Esophagus squamous epithelium (tissue), 4 donors: ENCODE measurements around the gene HYCC1.

ENCODE experiments used
- CTCF ChIP-seq, 6 experiments: fragments of 450-650 bp in 4 of 6; fragments of 200-600 bp in 2 of 6; sonication (generic) in 2 of 6; IDR thresholded peaks; one replicate each; pipeline ENCODE4 v1.5.1; 2016 to 2019; ENCODE audit warnings: antibody characterized with exemption in 6 of 6, mild to moderate bottlenecking in 4 of 6, moderate library complexity in 4 of 6
- POLR2A ChIP-seq, 4 donors: fragments of 450-650 bp; IDR thresholded peaks; one replicate each; pipeline ENCODE4 v1.6.1; 2017; ENCODE audit warnings: antibody characterized with exemption in 4 of 4, mild to moderate bottlenecking in 4 of 4, moderate library complexity in 3 of 4

GRCh38 chr7:22972207-22972606 lies 41.7 kb downstream of the HYCC1 start:
- TF ChIP-seq POLR2A (IDR thresholded peaks at IDR 0.05) (no peak), CTCF (IDR thresholded peaks at IDR 0.05) (no peak)
